Measurements from ENCODE around the gene TENT5C.
A peak's percentile ranks its signal among the peaks of the same experiment; 100 is the strongest.

TENT5C gene

DNA sequence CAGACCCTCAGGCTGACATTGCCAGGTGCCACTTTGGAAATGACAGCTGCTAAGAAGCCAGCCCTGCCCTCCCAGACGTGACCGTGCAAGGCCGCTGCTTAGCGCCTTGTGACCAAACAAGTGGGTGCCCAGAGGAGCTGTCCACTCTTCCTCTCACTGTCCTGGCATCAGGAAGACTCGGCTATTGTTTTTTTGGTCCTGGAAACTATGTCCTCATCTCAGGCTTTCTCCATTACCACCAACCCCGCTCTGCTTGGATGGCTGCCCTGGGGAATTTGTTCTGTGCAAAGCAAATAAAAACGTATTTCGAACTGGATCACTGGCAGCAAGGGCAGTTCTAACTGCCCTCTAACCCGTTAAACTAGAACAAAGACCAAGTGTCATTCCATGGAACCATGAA, 13.7 kb upstream of the TENT5C start:
- no peak for DNase-seq (ENCODE audit: low read depth in 2 of 2)

- DNase-seq (ENCODE audit: low read depth in 2 of 2), result no peak
These were observed 11.4 kb upstream of the TENT5C start for GRCh38 chr1:117594261-117594990.

DNA sequence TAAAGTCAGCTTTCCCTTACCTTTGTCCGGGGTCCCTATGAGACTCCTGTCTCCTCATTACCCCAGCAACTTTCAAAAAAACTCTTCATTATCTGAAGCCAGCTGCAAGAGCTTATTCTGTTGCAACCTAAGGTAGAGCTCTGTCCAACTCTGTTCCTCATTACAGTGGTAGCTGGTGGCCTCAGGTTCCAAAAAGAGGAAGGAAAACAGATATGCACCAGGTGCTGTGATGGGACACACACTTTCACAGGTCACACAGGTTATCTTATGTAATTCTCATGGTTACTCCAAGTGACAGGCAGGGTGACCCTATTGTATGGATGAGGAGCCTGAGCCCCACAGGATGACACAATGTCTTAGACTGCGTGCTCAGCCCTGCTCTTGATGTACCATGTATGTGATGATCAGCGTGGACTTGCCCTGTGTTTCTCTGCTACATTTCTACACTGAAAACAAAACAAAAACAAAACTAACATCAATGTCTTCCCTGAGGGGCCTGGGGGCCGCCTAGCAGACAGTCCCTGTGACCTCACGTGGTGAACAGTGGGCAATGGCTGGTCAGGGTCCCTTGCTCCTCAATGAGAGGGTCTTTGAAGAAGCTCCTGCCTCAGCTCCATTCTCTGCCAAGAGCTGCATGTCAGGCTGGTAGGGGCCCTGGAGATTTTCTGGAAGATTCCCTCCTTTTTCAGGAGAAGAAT, 9.7 kb upstream of the TENT5C start:
- DNase-seq (ENCODE audit: low read depth in 2 of 2), result no peak

DNA sequence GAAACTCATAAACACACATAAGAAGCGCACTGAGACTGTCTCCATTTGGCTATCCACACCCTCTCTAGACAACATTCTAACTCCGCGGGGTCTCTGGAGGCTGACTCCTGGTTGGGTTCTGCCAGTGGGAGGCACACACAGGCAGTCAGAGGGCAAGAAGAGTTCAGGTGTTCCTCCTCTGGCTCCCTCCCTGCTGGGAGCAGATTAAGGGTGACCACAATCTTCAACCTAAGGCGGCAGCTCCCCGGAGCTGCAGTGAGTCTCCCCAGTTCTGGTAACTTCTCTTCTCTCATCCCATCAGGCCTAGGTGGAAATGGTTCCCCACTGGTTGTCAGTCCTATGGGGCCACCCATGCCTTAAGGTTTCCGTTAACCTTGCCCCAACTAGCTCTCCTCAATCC, 7.4 kb upstream of the TENT5C start:
- DNase-seq (ENCODE audit: low read depth in 2 of 2), result no peak

- DNase-seq (ENCODE audit: low read depth in 2 of 2), result no peak
These were observed 6.3 kb upstream of the TENT5C start for GRCh38 chr1:117599286-117600221.

DNA sequence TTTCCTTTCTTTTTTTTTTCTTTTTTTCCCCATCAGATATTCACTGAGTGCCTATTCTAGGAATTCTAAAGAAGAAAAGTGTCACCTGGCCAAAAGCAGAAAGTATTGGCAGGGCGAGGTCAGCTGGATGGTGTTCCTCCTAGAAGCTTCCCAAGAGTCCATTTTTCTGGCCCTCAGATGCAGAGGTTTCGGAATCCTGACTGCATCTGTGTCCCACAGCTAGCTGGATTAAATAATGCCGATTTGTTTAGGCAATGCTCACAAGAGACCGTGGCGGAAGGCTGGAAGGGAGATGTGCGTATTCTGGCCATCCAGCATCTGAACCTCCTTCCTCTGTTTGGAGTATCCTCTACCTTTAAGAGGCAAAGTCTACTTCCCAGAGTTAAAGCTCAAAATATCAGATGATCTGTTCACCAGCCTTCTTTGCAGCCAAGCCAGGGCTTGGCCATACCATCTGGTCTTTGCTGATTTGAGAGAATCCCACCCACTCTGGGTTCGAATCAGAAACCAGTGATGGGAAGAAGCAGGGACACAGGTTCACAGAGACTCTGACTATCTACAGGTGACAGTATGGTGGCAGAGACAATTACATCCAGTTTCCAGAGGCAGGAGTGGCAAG, 5.4 kb upstream of the TENT5C start:
- no peak for DNase-seq (ENCODE audit: low read depth in 2 of 2)

- DNase-seq (ENCODE audit: low read depth in 2 of 2), result no peak
These were observed 4.9 kb upstream of the TENT5C start for GRCh38 chr1:117600966-117601365.

GRCh38 chr1:117602862-117603261, 3.0 kb upstream of the TENT5C start:
- no peak for DNase-seq (ENCODE audit: low read depth in 2 of 2)

DNA sequence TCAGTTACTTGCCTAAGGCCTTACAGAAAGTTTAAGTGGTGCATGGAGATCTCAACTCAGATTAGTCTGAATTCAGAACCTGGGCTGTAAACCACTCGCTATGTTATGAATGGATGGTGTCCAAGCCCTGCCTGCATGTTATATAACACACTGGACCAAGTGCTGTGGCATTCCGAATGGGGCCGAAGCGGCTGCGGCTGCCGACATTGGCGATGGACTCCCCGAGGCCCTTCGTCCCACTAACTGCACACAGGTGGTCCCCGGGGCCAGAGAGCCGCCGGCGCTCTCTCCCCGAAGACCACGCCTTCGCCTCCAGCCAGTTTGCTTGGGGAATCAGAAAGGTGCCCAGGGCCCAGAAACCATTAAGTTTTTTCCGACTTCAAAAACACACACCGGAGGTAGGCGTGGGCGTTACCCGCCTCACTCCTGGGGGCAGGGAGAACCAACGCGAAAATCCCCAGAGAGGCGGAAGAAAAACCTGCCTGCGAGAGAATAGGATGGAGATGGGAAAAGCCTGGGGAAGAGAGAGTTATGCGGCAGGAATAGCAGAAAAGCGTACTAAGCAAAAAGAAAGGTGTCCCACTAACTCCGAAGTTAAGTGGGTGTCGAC, 579 bp upstream of the TENT5C start:
- no peak for DNase-seq (ENCODE audit: low read depth in 2 of 2)

- DNase-seq (ENCODE audit: low read depth in 2 of 2), result peak; percentile 26 to 37
These were observed 992 bp downstream of the TENT5C start for GRCh38 chr1:117606649-117607430.

GRCh38 chr1:117607471-117607870, 1.6 kb downstream of the TENT5C start:
- DNase-seq (ENCODE audit: low read depth in 2 of 2), result peak in 1 of 2 donors; percentile 12

- DNase-seq (ENCODE audit: low read depth in 2 of 2), result no peak
These were observed 2.3 kb downstream of the TENT5C start for GRCh38 chr1:117608115-117608615.

GRCh38 chr1:117608758-117609157, 2.9 kb downstream of the TENT5C start:
- no peak for DNase-seq (ENCODE audit: low read depth in 2 of 2)

DNA sequence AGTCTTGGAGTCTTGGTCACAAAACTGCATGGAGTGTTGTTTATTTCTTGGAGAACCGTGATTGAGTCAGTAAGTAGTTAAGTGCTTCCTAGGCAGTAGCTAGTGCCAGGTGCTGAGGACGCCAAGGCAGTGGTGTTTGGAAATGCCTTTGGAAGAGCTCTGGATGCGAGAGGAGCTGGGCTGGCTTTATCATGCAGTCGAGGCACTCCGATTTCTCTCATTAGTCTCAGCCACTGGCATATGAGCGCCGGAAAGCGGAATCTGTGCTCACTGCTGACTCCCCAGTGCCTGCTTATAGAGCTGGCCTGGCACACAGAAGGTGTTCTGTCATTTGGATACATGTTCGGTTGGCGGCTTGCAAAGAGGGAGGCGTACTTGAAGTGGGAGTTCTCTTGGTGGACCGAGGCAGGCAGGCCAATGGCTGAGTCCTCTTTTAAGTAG, 3.6 kb downstream of the TENT5C start:
- no peak for DNase-seq (ENCODE audit: low read depth in 2 of 2)

DNA sequence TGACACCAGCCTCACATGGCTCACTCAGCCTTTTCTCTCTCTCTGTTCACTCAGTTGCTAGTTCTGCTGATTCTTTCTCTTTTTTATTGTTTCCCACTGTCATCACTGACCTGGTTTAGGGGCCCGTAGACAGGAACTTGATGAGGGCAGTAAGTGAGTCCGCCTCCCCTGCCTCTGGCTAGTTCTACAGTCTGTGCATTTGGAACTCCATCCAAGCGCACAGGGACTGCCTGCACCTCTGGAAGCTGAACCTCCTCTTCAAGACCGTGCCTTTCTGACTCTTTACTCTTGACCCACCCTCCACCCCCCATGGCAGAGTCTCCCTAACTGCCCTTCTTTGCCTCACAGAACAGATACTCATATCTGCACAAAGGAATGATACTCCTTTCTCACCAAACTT, 4.2 kb downstream of the TENT5C start:
- DNase-seq (ENCODE audit: low read depth in 2 of 2), result no peak

DNA sequence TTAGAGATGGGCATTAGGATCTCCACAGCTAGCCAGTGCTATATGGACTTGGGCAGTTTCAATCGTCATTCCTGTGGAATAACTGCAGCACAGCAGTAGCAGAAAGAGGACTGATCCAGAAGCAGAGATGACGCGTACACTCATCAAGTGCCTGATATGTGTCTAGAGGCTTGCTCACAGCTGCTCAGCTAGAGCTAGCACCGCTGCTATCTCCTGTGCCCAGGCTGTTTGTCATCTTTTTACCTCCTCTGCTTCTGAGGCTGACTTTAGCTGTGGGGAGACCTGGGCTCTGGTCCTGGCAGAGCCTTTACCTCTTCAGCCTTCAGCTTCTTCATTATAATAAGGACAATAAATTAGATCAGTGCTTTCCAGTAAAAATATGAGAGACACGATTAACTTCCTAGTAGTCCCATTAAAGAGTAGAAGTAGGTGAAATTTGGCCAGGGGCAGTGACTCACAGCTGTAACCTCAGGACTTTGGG, 5.3 kb downstream of the TENT5C start:
- DNase-seq (ENCODE audit: low read depth in 2 of 2), result no peak

- no peak for DNase-seq (ENCODE audit: low read depth in 2 of 2)
These were observed 6.1 kb downstream of the TENT5C start for GRCh38 chr1:117611894-117612483.

- DNase-seq (ENCODE audit: low read depth in 2 of 2), result no peak
These were observed 6.8 kb downstream of the TENT5C start for GRCh38 chr1:117612517-117613248.

Data from stimulated activated CD4-positive, alpha-beta T cell treated with anti-CD3 and anti-CD28 coated beads, Interleukin-1b, Interleukin-23, amount 100 ng/mL, for 4 hours (primary cell).